Astrocyte (in vitro differentiated cells and primary cell): ENCODE data around the gene POU2AF3.

ENCODE experiments used
- CTCF ChIP-seq: IDR thresholded peaks from 2 replicates; pipeline ENCODE4 v1.5.1; 2011; ENCODE audit warnings: low read depth, mild to moderate bottlenecking, inconsistent platforms, low read length, moderate library complexity; ENCODE audit not compliant: insufficient read depth
- EZH2 ChIP-seq: IDR thresholded peaks from 2 replicates; pipeline ENCODE4 v1.6.1; 2012; ENCODE audit warnings: mild to moderate bottlenecking, low read length, inconsistent platforms; ENCODE audit not compliant: insufficient read depth

- TF ChIP-seq CTCF (no peak), EZH2 (no peak)
Observed at GRCh38 chr11:111282562-111283075, 15.7 kb upstream of the POU2AF3 start.
